GM18511 (cell line): Measurements from ENCODE around the gene KRT10.
"Not testable (repeated sequence)": the region's sequence is repeated elsewhere in the genome, so short reads cannot be mapped to it uniquely, and the experiment has no call there.

Experiments
- ATAC-seq: cut with Tn5 transposase; IDR thresholded peaks from one replicate; pipeline ENCODE4 v1.9.1; 2021; ENCODE audit warnings: mild to moderate bottlenecking, moderate library complexity; ENCODE audit not compliant: unreplicated experiment

Gene KRT10

DNA sequence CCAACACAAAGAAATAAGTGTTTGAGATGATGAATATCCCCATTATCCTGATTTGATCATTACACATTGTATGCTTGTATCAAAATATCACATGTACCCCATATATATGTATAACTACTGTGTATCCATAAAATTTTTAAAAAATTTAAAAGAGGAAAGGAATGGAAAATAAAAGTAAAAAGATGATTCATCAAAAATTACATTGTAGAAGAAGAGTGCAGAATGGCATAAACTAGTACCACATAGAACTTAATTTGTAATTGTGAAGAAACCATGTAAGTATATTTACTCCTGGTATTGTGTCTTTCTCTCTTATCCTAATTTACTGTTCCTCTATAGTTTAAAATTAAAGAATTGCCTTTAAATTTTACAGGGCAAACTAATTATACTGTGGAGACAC, 11.5 kb upstream of the KRT10 start:
- no peak for ATAC-seq

GRCh38 chr17:40832840-40833239, 10.4 kb upstream of the KRT10 start:
- no peak for ATAC-seq

- ATAC-seq, result no peak
Observed at GRCh38 chr17:40830085-40830776, 7.8 kb upstream of the KRT10 start.

DNA sequence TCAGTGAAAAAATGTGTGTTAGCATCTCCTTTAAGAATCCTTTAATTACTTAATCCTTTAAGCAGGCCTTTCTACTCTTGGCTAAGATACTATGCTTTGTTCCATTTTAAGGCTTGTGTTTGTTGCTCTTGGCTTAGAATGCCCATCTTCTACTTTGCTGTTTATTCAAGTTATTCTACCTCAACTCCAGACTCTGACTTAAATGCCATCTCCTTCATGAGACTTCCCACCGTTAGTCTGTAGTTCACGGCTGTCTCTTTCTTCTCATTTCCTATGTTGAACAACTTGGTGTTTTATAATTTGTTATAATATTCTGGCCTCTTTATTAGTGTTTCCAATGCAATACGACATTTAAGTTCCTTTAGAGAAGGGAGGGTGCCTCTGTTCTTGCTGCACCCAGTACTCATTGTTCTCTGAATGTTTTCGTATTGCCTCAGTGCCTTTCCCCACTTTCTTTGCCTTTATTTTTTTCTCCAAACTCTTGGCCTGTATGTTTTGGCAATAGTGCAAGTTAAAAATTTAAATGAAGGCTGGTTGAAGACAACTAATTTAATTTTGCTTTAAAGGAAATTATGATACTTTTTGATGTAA, 6.1 kb upstream of the KRT10 start:
- ATAC-seq, result no peak

GRCh38 chr17:40827746-40828453, 5.5 kb upstream of the KRT10 start:
- no peak for ATAC-seq

DNA sequence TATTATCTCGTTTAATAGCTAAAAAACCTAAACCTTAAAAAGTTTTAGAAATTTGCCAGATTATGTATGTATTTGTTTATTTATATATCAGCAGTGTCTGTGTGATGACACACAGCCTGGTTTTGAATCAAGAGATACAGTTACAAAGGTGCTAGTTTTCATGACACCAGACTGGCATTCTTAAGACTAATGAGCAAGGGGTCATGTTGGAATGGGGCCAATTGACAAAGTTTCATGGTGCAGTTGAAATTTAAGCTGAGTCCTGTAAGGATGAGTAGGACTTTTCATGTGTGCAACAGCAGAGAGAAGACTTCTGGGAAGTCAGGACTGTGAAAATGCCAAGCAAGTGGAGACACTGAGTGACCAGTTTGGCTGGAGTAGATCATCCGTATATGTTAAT, 3.2 kb upstream of the KRT10 start:
- ATAC-seq, result no peak

DNA sequence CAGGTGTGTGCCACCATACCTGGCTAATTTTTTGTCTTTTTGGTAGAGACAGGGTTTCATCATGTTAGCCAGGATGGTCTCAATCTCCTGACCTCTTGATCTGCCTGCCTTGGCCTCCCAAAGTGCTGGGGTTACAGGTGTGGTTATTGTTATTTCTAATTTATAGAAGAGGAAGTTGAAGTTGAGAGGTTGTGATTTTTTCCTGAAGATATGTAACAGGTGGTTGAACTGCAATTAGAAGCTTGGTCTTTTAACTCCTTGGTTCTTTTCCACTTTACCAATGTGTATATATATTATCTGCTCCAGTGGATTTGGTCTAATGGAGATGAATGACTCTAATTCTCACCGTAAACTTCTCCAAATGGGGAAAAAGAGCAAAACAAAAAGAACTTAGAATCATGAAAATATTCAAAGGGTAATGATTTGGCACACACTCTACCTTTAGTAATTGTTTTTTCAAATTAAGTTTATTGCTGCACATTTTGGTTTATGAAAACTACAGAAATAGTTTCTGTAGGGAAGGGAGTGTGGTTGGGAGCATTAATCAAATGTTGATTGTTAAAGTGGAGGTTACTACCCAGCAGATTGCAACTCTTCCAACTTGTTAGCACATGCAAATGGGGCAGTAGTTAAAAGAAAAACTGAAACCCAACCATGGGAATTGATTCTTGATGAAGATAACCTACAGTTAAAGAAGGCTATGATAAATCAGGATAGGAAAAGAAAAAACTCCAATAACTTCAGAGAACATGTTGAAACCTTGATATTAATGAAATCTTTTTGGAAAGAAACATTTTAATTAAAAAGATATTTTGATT, 1.8 kb upstream of the KRT10 start:
- ATAC-seq, result no peak

GRCh38 chr17:40821536-40821935, 878 bp downstream of the KRT10 start:
- ATAC-seq, result no peak

GRCh38 chr17:40820228-40820838, 2.1 kb downstream of the KRT10 start:
- no peak for ATAC-seq

GRCh38 chr17:40819528-40820125, 2.8 kb downstream of the KRT10 start:
- no peak for ATAC-seq

DNA sequence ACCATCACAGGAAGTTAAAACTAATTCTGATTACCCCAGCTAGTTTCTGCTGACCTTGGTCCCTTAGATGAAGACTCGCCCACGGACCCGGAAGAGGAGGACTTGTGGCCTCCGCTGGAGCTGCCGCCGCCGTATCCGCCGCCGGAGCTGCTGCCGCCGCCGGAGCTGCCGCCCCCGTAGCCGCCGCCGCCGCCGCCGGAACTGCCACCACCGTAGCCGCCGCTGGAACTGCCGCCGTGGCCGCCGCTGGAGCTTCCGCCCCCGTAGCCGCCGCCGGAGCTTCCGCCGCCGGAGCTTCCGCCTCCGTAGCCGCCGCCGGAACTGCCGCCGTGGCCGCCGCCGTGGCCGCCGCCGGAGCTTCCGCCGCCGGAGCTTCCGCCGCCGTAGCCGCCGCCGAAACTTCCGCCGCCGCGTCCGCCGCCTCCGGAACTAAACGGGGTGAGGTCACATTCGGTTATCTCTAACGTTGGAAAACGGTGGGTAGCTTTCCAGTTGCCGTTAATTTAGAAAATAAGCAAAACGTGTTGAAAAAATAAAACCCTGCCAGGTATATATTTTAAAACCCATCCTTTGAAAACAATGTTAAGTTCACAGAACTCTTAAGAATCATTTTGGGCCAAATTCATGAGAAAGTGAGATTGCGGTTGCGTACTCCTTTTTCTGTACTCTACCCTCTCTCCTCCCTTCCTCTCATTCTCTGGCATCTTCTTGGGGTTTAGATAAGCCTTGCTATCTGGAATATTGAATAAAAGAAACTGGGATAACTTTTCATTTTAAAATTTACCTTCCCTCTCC, 3.5 kb downstream of the KRT10 start:
- peak; percentile 90 for ATAC-seq

- no peak for ATAC-seq
Observed at GRCh38 chr17:40818343-40818732, 4.1 kb downstream of the KRT10 start.

DNA sequence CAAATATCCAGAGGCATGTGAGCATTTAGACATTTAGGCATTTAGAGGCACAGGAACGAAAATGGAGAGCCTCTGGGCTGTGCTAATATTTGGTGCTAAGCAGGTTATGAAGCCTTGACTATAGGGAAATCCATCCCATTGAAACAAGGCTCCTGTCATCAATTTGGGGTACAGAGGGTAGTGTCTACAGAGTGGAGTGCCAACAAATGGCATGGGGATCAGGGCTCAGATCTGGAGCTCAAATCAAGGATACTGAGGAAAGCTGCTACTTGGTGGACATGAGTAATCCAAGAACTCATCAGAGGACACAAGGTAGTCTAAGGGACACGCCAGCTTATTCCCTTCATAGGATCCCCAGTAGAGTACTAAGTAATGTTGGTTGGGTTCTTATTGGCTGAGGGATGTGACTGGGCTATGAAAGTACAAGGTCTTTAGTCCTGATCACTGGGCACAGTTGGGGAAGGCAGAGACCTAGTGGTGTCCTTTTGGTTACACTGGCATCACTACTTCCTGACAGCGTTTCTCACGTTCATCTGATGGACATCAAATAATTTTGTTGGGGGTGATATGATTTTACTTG, 5.2 kb downstream of the KRT10 start:
- ATAC-seq, result no peak

DNA sequence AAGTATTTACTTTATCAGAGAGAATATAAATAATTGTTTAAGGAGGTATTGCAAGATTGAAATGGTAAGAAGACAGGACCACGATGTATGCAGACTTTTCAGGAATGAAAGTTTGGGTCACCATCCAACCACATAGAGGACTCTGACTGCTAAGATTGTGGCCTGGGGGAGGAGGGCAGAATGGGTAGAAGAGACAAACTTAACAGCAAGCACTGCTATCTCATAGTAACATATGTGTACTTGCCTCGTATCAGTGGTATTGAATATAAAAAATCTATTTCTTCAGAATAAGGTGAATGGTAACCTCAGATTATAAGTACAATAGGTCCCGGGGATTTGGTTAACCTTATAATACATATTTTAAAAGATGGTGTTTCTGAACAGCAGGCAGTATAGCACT, 5.8 kb downstream of the KRT10 start:
- no peak for ATAC-seq

DNA sequence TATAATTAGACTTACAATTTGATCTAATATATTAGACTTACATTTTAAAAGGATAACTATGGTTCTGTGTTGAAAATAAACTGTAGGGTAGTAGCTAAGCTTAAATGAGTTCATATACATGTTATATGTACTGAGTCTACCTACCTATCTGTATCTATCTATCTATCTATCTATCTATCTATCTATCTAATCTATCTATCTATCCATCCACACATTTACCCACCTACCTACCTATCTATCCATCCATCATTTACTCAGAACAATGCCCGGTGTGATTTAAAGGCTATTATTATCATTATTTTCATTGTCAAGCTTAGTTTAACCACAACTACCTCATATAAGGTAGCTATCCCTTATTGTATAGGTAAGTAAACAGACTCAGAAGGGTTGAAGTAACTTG, 7.0 kb downstream of the KRT10 start:
- ATAC-seq, result no peak

DNA sequence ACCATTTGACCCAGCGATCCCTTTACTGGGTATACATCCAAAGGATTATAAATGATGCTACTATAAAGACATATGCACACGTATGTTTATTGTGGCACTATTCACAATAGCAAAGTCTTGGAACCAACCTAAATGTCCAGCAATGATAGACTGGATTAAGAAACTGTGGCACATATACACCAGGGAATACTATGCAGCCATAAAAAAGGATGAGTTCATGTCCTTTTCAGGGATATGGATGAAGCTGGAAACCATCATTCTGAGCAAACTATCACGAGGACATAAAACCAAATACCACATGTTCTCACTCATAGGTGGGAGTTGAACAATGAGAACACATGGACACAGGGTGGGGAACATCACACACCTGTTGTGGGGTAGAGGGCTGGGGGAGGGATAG, 7.8 kb downstream of the KRT10 start:
- ATAC-seq, result not testable (repeated sequence)

- ATAC-seq, result no peak
Observed at GRCh38 chr17:40813804-40814203, 8.6 kb downstream of the KRT10 start.

DNA sequence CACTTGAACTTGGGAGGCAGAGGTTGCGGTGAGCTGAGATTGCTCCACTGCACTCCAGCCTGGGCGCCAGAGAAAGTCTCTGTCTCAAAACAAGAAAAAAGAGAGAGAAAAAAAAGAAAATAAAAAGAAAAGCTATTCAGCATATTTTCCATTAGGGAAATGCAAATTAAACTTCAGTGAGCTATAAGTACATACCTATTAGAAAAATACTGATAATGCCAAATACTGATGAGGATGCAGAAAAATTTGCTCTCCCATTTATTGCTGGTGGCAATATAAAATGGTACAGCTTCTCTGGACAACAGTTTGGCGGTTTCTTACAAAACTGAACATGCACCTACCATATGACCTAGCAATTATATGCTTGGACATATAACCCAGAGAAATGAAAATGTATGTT, 9.8 kb downstream of the KRT10 start:
- ATAC-seq, result no peak

DNA sequence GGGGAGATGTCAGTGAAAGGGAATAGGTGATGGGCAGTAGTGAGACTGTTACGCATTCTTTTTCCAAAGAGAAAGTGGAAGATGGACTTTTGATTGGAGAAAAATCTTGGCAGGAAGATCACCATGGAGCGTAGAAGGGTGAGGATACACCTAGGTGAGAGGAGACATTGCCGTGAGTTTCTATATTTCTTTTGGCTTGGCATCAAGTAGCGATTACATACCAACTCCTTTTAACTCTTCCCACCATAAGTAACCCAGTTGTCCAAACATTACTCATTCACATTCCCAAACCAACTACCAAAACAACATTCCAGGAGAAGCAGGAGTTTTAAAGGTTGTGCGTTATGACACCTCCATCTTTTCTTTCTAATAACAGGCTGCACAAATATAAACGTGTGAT, 11.9 kb downstream of the KRT10 start:
- ATAC-seq, result no peak
